ENCODE data around the gene TXK.

The TXK gene

GRCh38 chr4:48103483-48104139, 30.4 kb downstream of the TXK start:
- no peak for DNase-seq (ENCODE audit: low read depth in 2 of 2)

GRCh38 chr4:48102303-48102702, 31.7 kb downstream of the TXK start:
- DNase-seq (ENCODE audit: low read depth in 2 of 2), result no peak

GRCh38 chr4:48100256-48100655, 33.8 kb downstream of the TXK start:
- no peak for DNase-seq (ENCODE audit: low read depth in 2 of 2)

- no peak for DNase-seq (ENCODE audit: low read depth in 2 of 2)
Observed at GRCh38 chr4:48095441-48095840, 38.6 kb downstream of the TXK start.

- DNase-seq (ENCODE audit: low read depth in 2 of 2), result peak; percentile 45
Observed at GRCh38 chr4:48093991-48094416, 40.0 kb downstream of the TXK start.

GRCh38 chr4:48090621-48091020, 43.4 kb downstream of the TXK start:
- no peak for DNase-seq (ENCODE audit: low read depth in 2 of 2)

GRCh38 chr4:48085821-48086589, 48.0 kb downstream of the TXK start:
- DNase-seq (ENCODE audit: low read depth in 2 of 2), result no peak

- DNase-seq (ENCODE audit: low read depth in 2 of 2), result no peak
Observed at GRCh38 chr4:48082956-48083355, 51.1 kb downstream of the TXK start.

GRCh38 chr4:48081196-48081595, 52.9 kb downstream of the TXK start:
- DNase-seq (ENCODE audit: low read depth in 2 of 2), result no peak

GRCh38 chr4:48079972-48080391, 54.1 kb downstream of the TXK start:
- DNase-seq (ENCODE audit: low read depth in 2 of 2), result no peak

- no peak for DNase-seq (ENCODE audit: low read depth in 2 of 2)
Observed at GRCh38 chr4:48078862-48079655, 55.0 kb downstream of the TXK start.

- no peak for DNase-seq (ENCODE audit: low read depth in 2 of 2)
Observed at GRCh38 chr4:48078425-48078824, 55.6 kb downstream of the TXK start.

GRCh38 chr4:48074657-48075056, 59.4 kb downstream of the TXK start:
- no peak for DNase-seq (ENCODE audit: low read depth in 2 of 2)

GRCh38 chr4:48073567-48074103, 60.4 kb downstream of the TXK start:
- no peak for DNase-seq (ENCODE audit: low read depth in 2 of 2)

GRCh38 chr4:48071191-48071590, 62.9 kb downstream of the TXK start:
- no peak for DNase-seq (ENCODE audit: low read depth in 2 of 2)

GRCh38 chr4:48069026-48069425, 65.0 kb downstream of the TXK start:
- DNase-seq (ENCODE audit: low read depth in 2 of 2), result no peak

- no peak for DNase-seq (ENCODE audit: low read depth in 2 of 2)
Observed at GRCh38 chr4:48068182-48068581, 65.9 kb downstream of the TXK start.

GRCh38 chr4:48067536-48067935, 66.5 kb downstream of the TXK start:
- DNase-seq (ENCODE audit: low read depth in 2 of 2), result no peak

GRCh38 chr4:48065587-48066052, 68.4 kb downstream of the TXK start:
- DNase-seq (ENCODE audit: low read depth in 2 of 2), result no peak

GRCh38 chr4:48064349-48064748, 69.7 kb downstream of the TXK start:
- DNase-seq (ENCODE audit: low read depth in 2 of 2), result no peak

GRCh38 chr4:48058617-48059530, 75.2 kb downstream of the TXK start:
- DNase-seq (ENCODE audit: low read depth in 2 of 2), result no peak

All from stimulated activated CD4-positive, alpha-beta T cell treated with anti-CD3 and anti-CD28 coated beads, Interleukin-15, amount 100 ng/mL, for 48 hours (primary cell).